ENCODE results near the gene SMIM43. TPM values are rescaled to one million over a fixed set of nuclear protein-coding genes. Genes with fewer than 3 reads are reported as not detected.

The SMIM43 gene
- total and polyA plus RNA-seq, 4 donors = 0.07 to 18.2 (median 0.16) TPM

- TF ChIP-seq CTCF (IDR thresholded peaks at IDR 0.05; ENCODE audit: control extremely low read depth, extremely low read depth) = no peak
- Histone ChIP-seq H3K9me3 (ENCODE audit: control insufficient read depth in 4 of 4, insufficient read depth in 3 of 4, low read length in 3 of 4) (no peaks in the 10 kb centered on the region), H3K27me3 (ENCODE audit: control insufficient read depth in 3 of 3, insufficient read depth in 3 of 3, low read length in 2 of 3) (no peaks in the 10 kb centered on the region), H3K9ac (ENCODE audit: insufficient read depth in 1 of 2, low read length in 2 of 2) (no peak overlapping the region), H3K36me3 (ENCODE audit: control insufficient read depth in 4 of 4, insufficient read depth in 4 of 4, low read length in 4 of 4) (no peaks in the 10 kb centered on the region), H3K4me1 (ENCODE audit: control insufficient read depth in 5 of 5, insufficient read depth in 5 of 5, low read length in 5 of 5) (no peaks in the 10 kb centered on the region), H3K27ac (ENCODE audit: low read depth in 1 of 2, low read length in 1 of 2) (no peak overlapping the region), H3K4me3 (no peak overlapping the region)
- no peak for ATAC-seq (ENCODE audit: insufficient read depth, low FRiP score)
- 88 to 89% methylated on average over 4 of the region's 4 CpGs for WGBS, 2 donors
- DNase-seq = no peak
Observed at GRCh38 chr4:121728066-121728465, 36.9 kb downstream of the SMIM43 start.

DNA sequence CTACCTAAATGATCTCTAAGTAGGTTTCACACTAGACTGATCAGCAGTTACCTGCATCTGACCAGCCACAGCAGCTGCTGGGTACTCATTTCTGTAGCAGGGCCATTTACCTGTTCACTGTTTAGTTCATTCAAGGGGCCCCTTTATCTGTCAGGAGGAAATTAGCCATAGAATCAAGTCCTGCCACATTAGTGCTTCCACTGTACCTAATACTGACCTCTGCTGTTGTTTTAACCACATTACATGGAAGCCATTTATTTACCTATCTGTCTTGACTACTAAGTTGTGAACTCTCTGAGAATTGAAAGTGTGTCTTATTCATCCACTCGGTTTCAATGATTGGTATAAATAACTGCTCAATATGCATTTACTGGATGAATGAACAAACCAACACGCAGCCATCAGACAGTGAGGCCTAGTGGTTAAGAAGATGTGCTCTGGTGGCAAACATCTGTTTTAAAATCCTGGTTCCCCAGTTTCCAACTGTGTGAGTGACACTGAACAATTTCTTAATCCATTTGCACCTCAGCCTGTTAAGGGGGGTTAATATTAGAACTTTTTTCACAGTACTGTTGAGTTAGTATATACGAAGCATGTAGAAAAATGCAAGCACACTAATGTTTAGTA is 38.2 kb downstream of the SMIM43 start:
- Histone ChIP-seq H3K9ac (ENCODE audit: insufficient read depth in 1 of 2, low read length in 2 of 2) (no peak overlapping the region), H3K4me1 (ENCODE audit: control insufficient read depth in 5 of 5, insufficient read depth in 5 of 5, low read length in 5 of 5) (no peaks in the 10 kb centered on the region), H3K27me3 (ENCODE audit: control insufficient read depth in 3 of 3, insufficient read depth in 3 of 3, low read length in 2 of 3) (no peaks in the 10 kb centered on the region), H3K36me3 (ENCODE audit: control insufficient read depth in 4 of 4, insufficient read depth in 4 of 4, low read length in 4 of 4) (no peaks in the 10 kb centered on the region), H3K9me3 (ENCODE audit: control insufficient read depth in 4 of 4, insufficient read depth in 3 of 4, low read length in 3 of 4) (no peaks in the 10 kb centered on the region), H3K27ac (ENCODE audit: low read depth in 1 of 2, low read length in 1 of 2) (no peak overlapping the region), H3K4me3 (no peak overlapping the region)
- DNase-seq = peak in 2 of 3 donors; percentile 71 to 73
- TF ChIP-seq CTCF (IDR thresholded peaks at IDR 0.05; ENCODE audit: control extremely low read depth, extremely low read depth) = peak; percentile 50
- peak; percentile 66 for ATAC-seq (ENCODE audit: insufficient read depth, low FRiP score)
- 45% methylated on average over 3 of the region's 3 CpGs for WGBS, 2 donors

DNA sequence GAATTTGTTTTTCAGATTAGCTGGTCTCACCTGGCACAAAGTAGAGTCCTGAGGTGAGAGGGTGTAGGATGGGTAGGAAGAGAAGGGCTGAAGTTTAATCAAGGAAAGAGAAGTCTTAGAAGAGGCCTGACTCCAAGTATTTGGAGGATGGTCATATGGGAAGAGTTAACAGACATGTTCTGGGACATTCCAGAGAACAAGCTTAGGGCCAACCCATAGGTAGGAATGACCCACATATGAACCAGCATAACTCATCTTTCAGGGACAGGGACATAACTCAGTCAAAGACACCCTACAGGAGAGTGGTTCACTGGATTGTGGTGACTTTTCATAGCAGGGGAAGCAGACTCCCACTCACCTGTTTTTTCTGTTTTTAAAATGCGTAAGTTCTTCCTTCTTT is 40.3 kb downstream of the SMIM43 start:
- no peaks in the 10 kb centered on the region for H3K27me3 ChIP-seq (ENCODE audit: control insufficient read depth in 3 of 3, insufficient read depth in 3 of 3, low read length in 2 of 3)
- TF ChIP-seq CTCF (IDR thresholded peaks at IDR 0.05; ENCODE audit: control extremely low read depth, extremely low read depth) = no peak
- H3K9me3 ChIP-seq (ENCODE audit: control insufficient read depth in 4 of 4, insufficient read depth in 3 of 4, low read length in 3 of 4) = no peaks in the 10 kb centered on the region
- no peak overlapping the region for H3K4me3 ChIP-seq
- H3K27ac ChIP-seq (ENCODE audit: low read depth in 1 of 2, low read length in 1 of 2) = no peak overlapping the region
- H3K9ac ChIP-seq (ENCODE audit: insufficient read depth in 1 of 2, low read length in 2 of 2) = peak overlapping the region in 1 of 2 donors; percentile 16
- H3K36me3 ChIP-seq (ENCODE audit: control insufficient read depth in 4 of 4, insufficient read depth in 4 of 4, low read length in 4 of 4) = no peaks in the 10 kb centered on the region
- no peaks in the 10 kb centered on the region for H3K4me1 ChIP-seq (ENCODE audit: control insufficient read depth in 5 of 5, insufficient read depth in 5 of 5, low read length in 5 of 5)
- ATAC-seq (ENCODE audit: insufficient read depth, low FRiP score) (no peak), DNase-seq (no peak)
- 94 to 96% methylated on average over 1 of the region's 1 CpG for WGBS, 2 donors

- no peaks in the 10 kb centered on the region for H3K4me1 ChIP-seq (ENCODE audit: control insufficient read depth in 5 of 5, insufficient read depth in 5 of 5, low read length in 5 of 5)
- H3K27ac ChIP-seq (ENCODE audit: low read depth in 1 of 2, low read length in 1 of 2) = no peak overlapping the region
- no peaks in the 10 kb centered on the region for H3K27me3 ChIP-seq (ENCODE audit: control insufficient read depth in 3 of 3, insufficient read depth in 3 of 3, low read length in 2 of 3)
- no peak for TF ChIP-seq CTCF (IDR thresholded peaks at IDR 0.05; ENCODE audit: control extremely low read depth, extremely low read depth)
- no peak for ATAC-seq (ENCODE audit: insufficient read depth, low FRiP score)
- H3K9me3 ChIP-seq (ENCODE audit: control insufficient read depth in 4 of 4, insufficient read depth in 3 of 4, low read length in 3 of 4) = no peaks in the 10 kb centered on the region
- no peaks in the 10 kb centered on the region for H3K36me3 ChIP-seq (ENCODE audit: control insufficient read depth in 4 of 4, insufficient read depth in 4 of 4, low read length in 4 of 4)
- H3K9ac ChIP-seq (ENCODE audit: insufficient read depth in 1 of 2, low read length in 2 of 2) = no peak overlapping the region
- DNase-seq = no peak
- no peak overlapping the region for H3K4me3 ChIP-seq
- WGBS, 2 donors = 74 to 81% methylated on average over 1 of the region's 1 CpG
Observed at GRCh38 chr4:121721700-121722099, 43.3 kb downstream of the SMIM43 start.

All from lung (tissue), 12 donors.